Liver (tissue), 3 donors: ENCODE data around the gene HS3ST6.

Experiments
- EGR1 ChIP-seq, 2 donors: IDR thresholded peaks; 2 replicates each; pipeline ENCODE4 v1.6.1; 2016 to 2018; ENCODE audit warnings: antibody characterized with exemption in 2 of 2, low read depth in 2 of 2
- FOXA1 ChIP-seq: IDR thresholded peaks from 2 replicates; pipeline ENCODE4 v1.6.1; 2016; ENCODE audit warnings: antibody characterized with exemption
- GABPA ChIP-seq, 2 donors: IDR thresholded peaks in 1 of 2; conservative IDR thresholded peaks in 1 of 2; 2 replicates each; pipeline ENCODE4 v1.6.1; 2016; ENCODE audit warnings: antibody characterized with exemption in 2 of 2, mild to moderate bottlenecking in 1 of 2, moderate library complexity in 1 of 2
- HNF4A ChIP-seq, 2 donors: conservative IDR thresholded peaks; 2 replicates each; pipeline ENCODE4 v1.6.1; 2016; ENCODE audit warnings: antibody characterized with exemption in 2 of 2, mild to moderate bottlenecking in 2 of 2
- JUND ChIP-seq, 2 donors: IDR thresholded peaks; 2 replicates each; pipeline ENCODE4 v1.6.1; 2016; ENCODE audit warnings: antibody characterized with exemption in 2 of 2
- NR2F2 ChIP-seq: IDR thresholded peaks from 2 replicates; pipeline ENCODE4 v1.6.1; 2016; ENCODE audit warnings: antibody characterized with exemption
- RAD21 ChIP-seq, 2 donors: IDR thresholded peaks; 2 replicates each; pipeline ENCODE4 v1.6.1; 2016; ENCODE audit warnings: antibody characterized with exemption in 2 of 2, mild to moderate bottlenecking in 2 of 2
- SP1 ChIP-seq: IDR thresholded peaks from 2 replicates; pipeline ENCODE4 v1.6.1; 2018; ENCODE audit warnings: antibody characterized with exemption, mild to moderate bottlenecking
- TAF1 ChIP-seq: conservative IDR thresholded peaks from 2 replicates; pipeline ENCODE4 v1.6.1; 2016; ENCODE audit warnings: antibody characterized with exemption, mild to moderate bottlenecking
- YY1 ChIP-seq: IDR thresholded peaks from 2 replicates; pipeline ENCODE4 v1.6.1; 2016; ENCODE audit warnings: antibody characterized with exemption, mild to moderate bottlenecking
- TF ChIP-seq, protein P1 (sequence below): fragments of 150-350 bp; IDR thresholded peaks from 2 replicates; pipeline ENCODE4 v1.5.1; 2017; ENCODE audit warnings: improper control_type of control experiment, low read depth, low read length; ENCODE audit not compliant: missing input control
- TF ChIP-seq, protein P2 (sequence below): IDR thresholded peaks from 2 replicates; pipeline ENCODE4 v1.6.1; 2016; ENCODE audit warnings: antibody characterized with exemption
- TF ChIP-seq, protein P3 (sequence below): IDR thresholded peaks from 2 replicates; pipeline ENCODE4 v1.6.1; 2016; ENCODE audit warnings: antibody characterized with exemption
- TF ChIP-seq, protein P4 (sequence below): IDR thresholded peaks from 2 replicates; pipeline ENCODE4 v1.6.1; 2016; ENCODE audit warnings: antibody characterized with exemption, mild to moderate bottlenecking
- donor health status: healthy.
- donor health status: healthy.

DNA sequence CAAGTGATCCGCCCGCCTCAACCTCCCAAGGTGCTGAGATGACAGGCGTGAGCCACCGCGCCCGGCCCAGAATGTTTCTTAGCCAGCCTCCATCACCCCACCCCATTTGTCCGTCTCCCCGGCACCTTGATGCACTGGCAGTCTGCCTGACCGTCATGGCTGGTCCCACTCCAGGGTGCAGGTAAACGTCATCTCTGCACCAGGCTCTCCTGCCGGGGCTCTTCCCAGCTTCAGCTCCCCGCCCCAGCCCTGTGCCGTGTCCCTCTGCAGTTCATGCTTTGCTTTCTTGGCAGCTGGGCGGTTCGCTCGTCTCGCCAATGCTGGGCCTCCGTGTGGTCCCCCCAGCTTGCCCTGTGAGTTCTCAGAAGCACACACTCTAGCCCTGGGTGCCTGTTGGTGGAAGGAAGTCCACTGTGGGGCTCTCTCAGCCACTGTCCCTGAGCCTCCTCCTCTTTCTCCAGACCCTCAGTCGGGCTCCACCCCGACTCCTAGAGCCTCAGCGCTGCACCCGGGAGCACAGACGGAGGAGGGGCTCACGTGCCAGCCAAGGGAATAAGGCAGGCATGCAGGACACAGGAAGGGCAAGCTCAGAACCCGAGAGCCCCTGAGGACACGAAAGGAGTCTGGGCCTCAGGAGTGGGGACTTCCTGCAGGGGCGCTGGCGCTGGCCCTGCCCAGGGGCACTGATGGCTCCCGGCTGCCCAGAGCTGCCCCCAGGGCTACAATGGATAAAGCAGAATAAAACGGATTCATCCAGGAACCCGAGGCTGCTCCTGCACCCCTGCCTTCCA, 12.0 kb downstream of the HS3ST6 start:
- TF ChIP-seq, protein P1, sequence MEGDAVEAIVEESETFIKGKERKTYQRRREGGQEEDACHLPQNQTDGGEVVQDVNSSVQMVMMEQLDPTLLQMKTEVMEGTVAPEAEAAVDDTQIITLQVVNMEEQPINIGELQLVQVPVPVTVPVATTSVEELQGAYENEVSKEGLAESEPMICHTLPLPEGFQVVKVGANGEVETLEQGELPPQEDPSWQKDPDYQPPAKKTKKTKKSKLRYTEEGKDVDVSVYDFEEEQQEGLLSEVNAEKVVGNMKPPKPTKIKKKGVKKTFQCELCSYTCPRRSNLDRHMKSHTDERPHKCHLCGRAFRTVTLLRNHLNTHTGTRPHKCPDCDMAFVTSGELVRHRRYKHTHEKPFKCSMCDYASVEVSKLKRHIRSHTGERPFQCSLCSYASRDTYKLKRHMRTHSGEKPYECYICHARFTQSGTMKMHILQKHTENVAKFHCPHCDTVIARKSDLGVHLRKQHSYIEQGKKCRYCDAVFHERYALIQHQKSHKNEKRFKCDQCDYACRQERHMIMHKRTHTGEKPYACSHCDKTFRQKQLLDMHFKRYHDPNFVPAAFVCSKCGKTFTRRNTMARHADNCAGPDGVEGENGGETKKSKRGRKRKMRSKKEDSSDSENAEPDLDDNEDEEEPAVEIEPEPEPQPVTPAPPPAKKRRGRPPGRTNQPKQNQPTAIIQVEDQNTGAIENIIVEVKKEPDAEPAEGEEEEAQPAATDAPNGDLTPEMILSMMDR: no peak
- TF ChIP-seq FOXA1: no peak
- TF ChIP-seq, protein P2, sequence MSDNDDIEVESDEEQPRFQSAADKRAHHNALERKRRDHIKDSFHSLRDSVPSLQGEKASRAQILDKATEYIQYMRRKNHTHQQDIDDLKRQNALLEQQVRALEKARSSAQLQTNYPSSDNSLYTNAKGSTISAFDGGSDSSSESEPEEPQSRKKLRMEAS: no peak
- no peak for TF ChIP-seq TAF1
- TF ChIP-seq, protein P3, sequence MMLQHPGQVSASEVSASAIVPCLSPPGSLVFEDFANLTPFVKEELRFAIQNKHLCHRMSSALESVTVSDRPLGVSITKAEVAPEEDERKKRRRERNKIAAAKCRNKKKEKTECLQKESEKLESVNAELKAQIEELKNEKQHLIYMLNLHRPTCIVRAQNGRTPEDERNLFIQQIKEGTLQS: no peak
- TF ChIP-seq HNF4A (conservative IDR thresholded peaks at IDR 0.05): no peak
- no peak for TF ChIP-seq GABPA (IDR thresholded peaks at IDR 0.05 in 1 of 2, conservative IDR thresholded peaks at IDR 0.05 in 1 of 2)
- TF ChIP-seq, protein P4, sequence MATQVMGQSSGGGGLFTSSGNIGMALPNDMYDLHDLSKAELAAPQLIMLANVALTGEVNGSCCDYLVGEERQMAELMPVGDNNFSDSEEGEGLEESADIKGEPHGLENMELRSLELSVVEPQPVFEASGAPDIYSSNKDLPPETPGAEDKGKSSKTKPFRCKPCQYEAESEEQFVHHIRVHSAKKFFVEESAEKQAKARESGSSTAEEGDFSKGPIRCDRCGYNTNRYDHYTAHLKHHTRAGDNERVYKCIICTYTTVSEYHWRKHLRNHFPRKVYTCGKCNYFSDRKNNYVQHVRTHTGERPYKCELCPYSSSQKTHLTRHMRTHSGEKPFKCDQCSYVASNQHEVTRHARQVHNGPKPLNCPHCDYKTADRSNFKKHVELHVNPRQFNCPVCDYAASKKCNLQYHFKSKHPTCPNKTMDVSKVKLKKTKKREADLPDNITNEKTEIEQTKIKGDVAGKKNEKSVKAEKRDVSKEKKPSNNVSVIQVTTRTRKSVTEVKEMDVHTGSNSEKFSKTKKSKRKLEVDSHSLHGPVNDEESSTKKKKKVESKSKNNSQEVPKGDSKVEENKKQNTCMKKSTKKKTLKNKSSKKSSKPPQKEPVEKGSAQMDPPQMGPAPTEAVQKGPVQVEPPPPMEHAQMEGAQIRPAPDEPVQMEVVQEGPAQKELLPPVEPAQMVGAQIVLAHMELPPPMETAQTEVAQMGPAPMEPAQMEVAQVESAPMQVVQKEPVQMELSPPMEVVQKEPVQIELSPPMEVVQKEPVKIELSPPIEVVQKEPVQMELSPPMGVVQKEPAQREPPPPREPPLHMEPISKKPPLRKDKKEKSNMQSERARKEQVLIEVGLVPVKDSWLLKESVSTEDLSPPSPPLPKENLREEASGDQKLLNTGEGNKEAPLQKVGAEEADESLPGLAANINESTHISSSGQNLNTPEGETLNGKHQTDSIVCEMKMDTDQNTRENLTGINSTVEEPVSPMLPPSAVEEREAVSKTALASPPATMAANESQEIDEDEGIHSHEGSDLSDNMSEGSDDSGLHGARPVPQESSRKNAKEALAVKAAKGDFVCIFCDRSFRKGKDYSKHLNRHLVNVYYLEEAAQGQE: no peak
- no peak for TF ChIP-seq JUND (IDR thresholded peaks at IDR 0.05)
- TF ChIP-seq YY1: no peak
- no peak for TF ChIP-seq EGR1 (IDR thresholded peaks at IDR 0.05; ENCODE audit: low read depth in 2 of 2)
- TF ChIP-seq RAD21 (IDR thresholded peaks at IDR 0.05): no peak
- TF ChIP-seq NR2F2: no peak
- no peak for TF ChIP-seq SP1
